Suprapubic skin (tissue), 4 donors: ENCODE data around the gene PVR. TPM values are rescaled to one million over a fixed set of nuclear protein-coding genes. Genes with fewer than 3 reads are reported as not detected.

ENCODE experiments used
- DNase-seq, 2 donors: peaks; one replicate each; pipeline ENCODE4 v3.0.0-alpha.2; 2019; ENCODE audit warnings: low spot score in 2 of 2
- H3K27ac ChIP-seq: fragments of 200-600 bp; sonication (generic); one replicate; pipeline ENCODE4 v1.5.1; 2019
- H3K27me3 ChIP-seq: fragments of 200-600 bp; sonication (generic); one replicate; pipeline ENCODE4 v1.5.1; 2019
- H3K36me3 ChIP-seq: fragments of 200-600 bp; sonication (generic); one replicate; pipeline ENCODE4 v1.5.1; 2019
- H3K4me1 ChIP-seq: fragments of 200-600 bp; sonication (generic); one replicate; pipeline ENCODE4 v1.5.1; 2019
- H3K4me3 ChIP-seq: fragments of 200-600 bp; sonication (generic); one replicate; pipeline ENCODE4 v1.5.1; 2019; ENCODE audit warnings: mild to moderate bottlenecking
- H3K9me3 ChIP-seq: fragments of 200-600 bp; sonication (generic); one replicate; pipeline ENCODE4 v1.5.1; 2019
- CTCF ChIP-seq, 2 donors: fragments of 200-600 bp in 1 of 2; fragments of 450-650 bp in 1 of 2; sonication (generic) in 1 of 2; IDR thresholded peaks; one replicate each; pipeline ENCODE4 v1.5.1; 2016 to 2019; ENCODE audit warnings: antibody characterized with exemption in 2 of 2, mild to moderate bottlenecking in 1 of 2, moderate library complexity in 1 of 2
- EP300 ChIP-seq: sonication (generic); formaldehyde crosslinking; IDR thresholded peaks from one replicate; pipeline ENCODE4 v1.6.1; 2017; ENCODE audit warnings: antibody characterized with exemption
- POLR2A ChIP-seq, 2 donors: fragments of 450-650 bp; IDR thresholded peaks; one replicate each; pipeline ENCODE4 v1.6.1; 2017; ENCODE audit warnings: antibody characterized with exemption in 2 of 2, mild to moderate bottlenecking in 2 of 2, moderate library complexity in 2 of 2
- POLR2AphosphoS5 ChIP-seq, 3 donors: sonication (generic); formaldehyde crosslinking; IDR thresholded peaks; one replicate each; pipeline ENCODE4 v1.6.1; 2017; ENCODE audit warnings: antibody characterized with exemption in 3 of 3
- WGBS: methylation state at CpG from one replicate; pipeline ENCODE4 v1.1.5; 2018; 5-methylcytosine and 5-hydroxymethylcytosine counted together
- total RNA-seq, 4 donors: library from RNA; depleted of rRNA; stranded (reverse); fragments of >200 nt; gene quantifications; one replicate each; pipeline ENCODE4 v1.1.0, GENCODE V29; 2016

Gene PVR
- total RNA-seq, 4 donors from 2014 or later, result 14.0 to 24.6 (median 15.5) TPM

DNA sequence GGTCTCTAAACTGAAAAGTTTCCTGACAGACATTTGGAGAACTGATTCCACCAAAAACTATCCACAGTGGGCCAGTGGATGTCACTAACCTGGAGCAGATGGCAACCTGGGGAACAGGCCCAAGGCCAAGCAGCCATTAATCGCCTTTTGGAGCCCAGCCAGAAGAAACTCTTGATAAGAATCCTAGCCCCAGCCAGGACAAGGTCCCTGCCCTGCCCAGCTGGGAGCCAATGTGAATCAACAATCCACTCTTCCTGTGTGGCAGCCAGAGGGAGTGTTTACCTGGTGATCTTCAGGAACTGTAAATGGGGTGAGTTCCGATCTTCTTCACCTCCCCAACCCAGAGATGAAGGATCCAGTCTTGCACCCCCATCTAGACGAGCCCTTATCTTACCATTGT is 44.8 kb upstream of the PVR start:
- peaks cover 23% of the 10 kb centered on the region for H3K27me3 ChIP-seq

DNA sequence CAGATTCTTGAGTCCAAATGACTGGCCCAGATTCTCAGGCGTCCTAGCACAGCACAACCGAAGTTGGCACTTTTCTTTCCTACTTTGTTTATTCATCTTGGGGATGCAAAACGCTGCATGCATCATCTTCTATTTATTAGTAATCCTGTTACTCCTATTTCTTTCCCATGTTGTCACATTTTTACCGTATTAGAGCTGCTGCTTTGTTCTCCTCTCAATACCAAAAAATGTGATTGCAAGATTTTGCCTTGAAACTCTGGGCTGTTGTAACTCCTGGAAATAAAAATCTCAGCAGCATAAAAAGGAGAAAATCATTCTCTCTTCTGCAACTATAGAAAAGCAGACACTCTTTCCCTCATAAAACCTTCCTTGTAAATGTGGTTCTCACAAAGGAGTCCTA is 43.2 kb upstream of the PVR start:
- DNase-seq, result no peak
- 66% methylated on average over 4 of the region's 4 CpGs for WGBS
- peaks cover 18% of the 10 kb centered on the region for H3K27me3 ChIP-seq
- no peak overlapping the region for H3K27ac ChIP-seq
- no peak overlapping the region for H3K4me3 ChIP-seq
- H3K36me3 ChIP-seq, result no peaks in the 10 kb centered on the region
- no peaks in the 10 kb centered on the region for H3K9me3 ChIP-seq
- peaks cover 15% of the 10 kb centered on the region for H3K4me1 ChIP-seq
- TF ChIP-seq EP300, result no peak
- TF ChIP-seq POLR2A (IDR thresholded peaks at IDR 0.05), result no peak

More for the DNA sequence above, 44.8 kb upstream of the PVR start:
- 66% methylated on average over 3 of the region's 3 CpGs for WGBS
- TF ChIP-seq POLR2A (IDR thresholded peaks at IDR 0.05), result no peak
- no peak for TF ChIP-seq CTCF (IDR thresholded peaks at IDR 0.05)
- TF ChIP-seq EP300, result no peak
- TF ChIP-seq POLR2AphosphoS5 (IDR thresholded peaks at IDR 0.05), result no peak
- peaks cover 14% of the 10 kb centered on the region for H3K4me1 ChIP-seq
- no peak overlapping the region for H3K27ac ChIP-seq
- H3K36me3 ChIP-seq, result no peaks in the 10 kb centered on the region
- DNase-seq, result no peak
- H3K9me3 ChIP-seq, result no peaks in the 10 kb centered on the region
- H3K4me3 ChIP-seq, result no peak overlapping the region

- Histone ChIP-seq H3K36me3 (no peaks in the 10 kb centered on the region), H3K27ac (peak overlapping the region; percentile 31), H3K4me1 (peaks cover 15% of the 10 kb centered on the region), H3K4me3 (no peak overlapping the region), H3K27me3 (peaks cover 8% of the 10 kb centered on the region), H3K9me3 (no peaks in the 10 kb centered on the region)
- TF ChIP-seq POLR2AphosphoS5 (IDR thresholded peaks at IDR 0.05) (no peak), CTCF (IDR thresholded peaks at IDR 0.05) (no peak), EP300 (no peak), POLR2A (IDR thresholded peaks at IDR 0.05) (no peak)
- no peak for DNase-seq
- 57% methylated on average over 6 of the region's 6 CpGs for WGBS
Observed at GRCh38 chr19:44602081-44602480, 41.6 kb upstream of the PVR start.

- peak in 1 of 3 donors; percentile 28 for TF ChIP-seq POLR2AphosphoS5 (IDR thresholded peaks at IDR 0.05)
- no peak for TF ChIP-seq CTCF (IDR thresholded peaks at IDR 0.05)
- H3K27ac ChIP-seq, result no peak overlapping the region
- peaks cover 5% of the 10 kb centered on the region for H3K27me3 ChIP-seq
- 48% methylated on average over 8 of the region's 8 CpGs for WGBS
- no peak for DNase-seq
- H3K9me3 ChIP-seq, result no peaks in the 10 kb centered on the region
- H3K4me3 ChIP-seq, result no peak overlapping the region
- H3K4me1 ChIP-seq, result peaks cover 17% of the 10 kb centered on the region
- no peaks in the 10 kb centered on the region for H3K36me3 ChIP-seq
Observed at GRCh38 chr19:44603201-44603945, 40.3 kb upstream of the PVR start.

DNA sequence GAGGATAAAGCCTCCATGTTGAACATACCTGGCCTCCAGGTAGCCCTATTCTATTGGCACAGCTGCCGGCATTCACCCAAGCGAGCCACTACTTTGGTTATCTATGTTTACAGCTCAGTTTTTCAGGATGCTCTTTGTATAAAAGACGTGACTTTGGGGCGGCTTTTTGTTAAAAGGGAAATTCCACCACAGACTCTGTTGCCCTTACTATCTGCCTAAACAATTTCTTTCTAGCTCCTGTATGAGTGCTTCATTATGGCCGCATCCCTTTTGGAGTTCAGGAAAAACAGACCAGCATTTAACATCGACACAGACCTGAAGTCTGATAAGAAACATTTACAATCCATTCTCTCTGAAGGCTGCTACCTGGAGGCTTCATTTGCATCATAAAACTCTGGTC is 39.5 kb upstream of the PVR start:
- WGBS, result 74% methylated on average over 6 of the region's 6 CpGs
- H3K36me3 ChIP-seq, result no peaks in the 10 kb centered on the region
- peaks cover 17% of the 10 kb centered on the region for H3K4me1 ChIP-seq
- no peaks in the 10 kb centered on the region for H3K9me3 ChIP-seq
- no peak for TF ChIP-seq CTCF (IDR thresholded peaks at IDR 0.05)
- no peak for TF ChIP-seq POLR2AphosphoS5 (IDR thresholded peaks at IDR 0.05)
- no peak for TF ChIP-seq EP300
- no peak for TF ChIP-seq POLR2A (IDR thresholded peaks at IDR 0.05)
- no peaks in the 10 kb centered on the region for H3K27me3 ChIP-seq
- H3K4me3 ChIP-seq, result no peak overlapping the region
- DNase-seq, result no peak
- H3K27ac ChIP-seq, result no peak overlapping the region
